HG03520 (cell line): Measurements from ENCODE around the gene MGAT5.
"Not testable (repeated sequence)": the region's sequence is repeated elsewhere in the genome, so short reads cannot be mapped to it uniquely, and the experiment has no call there.

ENCODE experiments used
- ATAC-seq: cut with Tn5 transposase; IDR thresholded peaks from one replicate; pipeline ENCODE4 v1.9.1; 2021; ENCODE audit warnings: mild to moderate bottlenecking, moderate library complexity; ENCODE audit not compliant: unreplicated experiment

Gene MGAT5

DNA sequence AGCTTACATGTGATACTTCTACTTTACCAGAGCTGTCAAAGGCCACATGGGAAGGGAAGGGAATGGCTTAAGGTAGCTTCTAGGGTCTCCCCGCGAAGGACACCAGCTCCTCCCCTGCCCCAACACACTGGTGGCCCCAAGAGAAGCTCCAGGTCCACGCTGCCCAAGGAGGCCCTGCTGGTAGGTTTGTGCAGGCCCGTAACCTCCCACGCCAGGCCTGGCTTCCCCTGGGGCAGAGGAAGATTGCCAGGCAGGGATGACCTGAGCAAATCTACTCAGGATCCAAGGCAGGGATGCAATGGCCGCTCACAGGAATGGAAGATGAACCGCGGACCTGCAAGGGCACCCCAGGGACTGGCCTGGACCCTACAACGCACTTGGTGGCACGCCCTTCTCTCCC is 205.1 kb downstream of the MGAT5 start:
- no peak for ATAC-seq

DNA sequence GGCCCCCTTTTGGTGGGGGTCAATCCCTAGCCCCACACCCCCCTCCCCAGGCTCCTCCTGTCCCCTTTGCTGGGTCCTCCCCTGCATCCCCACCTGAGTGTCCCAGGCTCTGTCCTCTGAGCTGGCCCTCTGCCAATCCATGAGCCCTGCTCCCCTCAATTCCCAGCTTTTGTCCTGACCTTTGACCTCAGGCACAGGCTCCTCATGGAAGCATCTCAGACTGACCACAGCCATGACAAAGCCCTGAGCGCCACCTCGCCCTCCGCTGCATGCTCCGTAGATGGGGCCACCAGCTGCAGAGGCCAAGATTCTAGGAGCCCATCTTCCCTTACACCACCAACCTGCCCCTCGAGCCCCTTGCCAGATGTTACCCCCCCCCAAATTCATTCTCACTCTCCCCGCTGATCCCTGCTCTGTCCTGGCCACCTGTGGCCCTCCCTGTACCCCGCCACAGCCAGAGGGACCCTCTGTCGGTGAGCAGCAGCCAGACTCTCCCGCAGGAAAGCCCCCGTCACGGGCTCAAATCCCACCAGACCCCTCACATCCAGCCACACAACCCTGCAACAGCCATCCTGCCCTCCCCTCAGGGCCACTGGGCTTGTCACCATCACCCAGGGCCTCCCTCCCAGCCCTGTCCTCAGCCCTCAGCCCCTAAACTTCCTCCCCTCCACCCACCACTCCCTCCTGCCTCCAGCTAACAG is 206.0 kb downstream of the MGAT5 start:
- no peak for ATAC-seq

DNA sequence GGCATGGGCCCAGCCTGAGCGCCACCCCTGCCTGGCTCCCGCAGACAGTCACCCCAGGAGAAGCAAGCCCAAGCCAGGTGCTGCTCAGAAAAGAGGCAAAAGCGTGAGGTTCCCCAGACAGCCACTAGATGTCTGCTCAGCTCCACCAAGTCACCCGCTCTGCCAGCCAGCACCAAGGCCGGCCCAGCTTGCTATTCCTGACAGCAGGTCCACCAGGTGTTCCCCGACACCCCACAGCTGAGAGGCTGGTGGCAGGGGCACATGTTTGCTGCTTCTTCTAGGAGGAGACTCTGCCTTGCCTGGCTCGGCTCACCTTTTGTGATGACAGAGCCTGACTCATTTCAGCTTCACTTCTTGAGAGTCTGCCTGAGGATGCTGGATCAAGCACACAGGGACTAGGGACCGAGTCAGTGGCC is 206.7 kb downstream of the MGAT5 start:
- peak; percentile 90 for ATAC-seq

DNA sequence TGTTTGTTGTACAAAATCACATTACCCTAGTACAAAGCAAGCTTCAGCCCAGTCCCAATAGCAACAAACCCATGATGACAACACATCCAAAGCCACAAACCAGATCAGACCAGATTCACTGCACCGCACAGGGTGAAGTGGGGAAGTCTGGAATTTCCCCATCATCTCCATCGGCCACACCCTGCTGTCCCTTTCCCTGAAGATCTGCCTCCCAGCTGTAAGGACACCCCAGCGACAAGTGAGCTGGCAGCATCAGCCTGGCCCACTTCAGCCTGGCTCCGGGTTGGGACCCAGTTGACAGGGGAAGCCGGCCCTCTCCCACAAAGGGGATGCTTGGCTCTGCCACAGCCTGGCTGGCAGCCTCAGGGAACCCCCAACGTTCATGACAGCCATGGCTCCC is 207.6 kb downstream of the MGAT5 start:
- no peak for ATAC-seq

DNA sequence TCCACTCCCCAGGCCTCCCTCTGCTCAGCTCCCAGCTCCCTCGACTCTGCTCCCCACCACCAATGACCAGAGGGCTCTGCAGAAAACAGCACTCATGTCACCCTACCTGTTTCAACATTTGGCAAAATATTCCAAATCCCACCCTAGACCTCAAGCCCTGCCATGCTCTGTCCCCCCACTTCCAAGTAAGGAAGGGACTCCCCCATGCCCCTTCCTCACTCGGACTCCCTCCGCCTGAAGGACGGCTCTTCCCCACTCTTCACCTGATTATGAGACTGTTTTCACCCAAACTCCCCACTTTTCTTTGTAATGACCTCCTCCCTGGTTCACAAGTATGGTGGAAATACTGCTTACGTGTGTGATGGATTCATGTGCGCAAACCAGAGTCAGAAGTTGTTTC is 208.4 kb downstream of the MGAT5 start:
- no peak for ATAC-seq

DNA sequence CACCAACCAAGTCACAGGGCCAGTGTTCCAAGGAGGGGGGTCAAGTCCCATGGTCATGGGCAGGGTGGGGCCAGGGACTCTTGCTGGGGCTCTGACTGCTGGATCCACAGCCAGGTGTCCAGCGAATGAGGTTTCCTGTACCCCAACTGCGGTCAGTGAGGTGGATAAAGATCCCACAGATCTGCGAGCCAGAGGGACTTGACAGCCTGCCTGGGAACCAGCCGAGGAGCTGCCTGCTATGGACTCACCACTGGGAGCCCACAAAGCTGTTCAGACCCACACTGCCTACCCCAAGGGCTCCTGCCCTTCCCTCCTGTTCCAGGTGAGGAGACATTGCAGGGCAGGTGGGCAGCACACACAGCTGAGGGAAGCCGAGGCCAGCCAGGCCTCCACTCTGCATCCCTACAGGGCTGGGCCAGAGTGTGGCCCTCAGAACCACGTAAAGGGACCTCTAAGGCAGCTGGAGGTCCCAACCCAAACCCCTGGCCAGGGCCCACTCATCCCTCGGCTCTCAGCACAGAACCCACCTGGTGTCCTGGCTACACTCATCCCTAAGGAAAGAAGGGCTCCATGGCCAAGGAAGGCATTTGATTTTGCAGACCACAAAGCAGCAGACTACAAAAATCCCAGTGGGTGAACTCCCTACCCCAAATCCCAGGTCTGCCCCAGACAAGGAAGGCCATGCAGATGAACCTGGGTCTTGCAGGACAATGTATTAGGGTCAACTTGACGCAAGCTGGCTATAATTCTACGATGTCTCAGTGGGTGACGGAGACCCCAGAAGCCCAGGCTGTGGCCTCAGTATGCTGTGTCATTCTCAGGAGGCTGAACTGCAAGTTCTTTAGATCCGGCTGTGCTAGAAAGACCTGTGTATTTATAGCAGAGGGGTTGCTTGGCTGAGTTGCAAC is 209.2 kb downstream of the MGAT5 start:
- ATAC-seq, result no peak

DNA sequence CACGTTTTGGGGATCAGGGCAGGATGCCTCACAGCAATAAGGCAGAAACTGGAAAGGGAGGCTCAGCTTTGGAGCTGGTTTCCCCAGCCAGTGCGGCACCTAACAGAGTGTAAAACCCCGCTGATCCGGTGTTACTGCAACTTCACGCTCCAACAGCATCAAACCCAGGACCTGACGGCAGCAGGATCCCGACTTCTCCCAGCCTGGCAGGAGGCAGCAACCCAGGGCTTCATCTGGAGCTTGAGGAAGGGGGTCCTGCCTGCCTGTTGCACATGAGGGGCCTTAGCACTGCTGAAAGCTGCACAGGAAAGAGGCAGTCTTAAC is 209.8 kb downstream of the MGAT5 start:
- ATAC-seq, result no peak

DNA sequence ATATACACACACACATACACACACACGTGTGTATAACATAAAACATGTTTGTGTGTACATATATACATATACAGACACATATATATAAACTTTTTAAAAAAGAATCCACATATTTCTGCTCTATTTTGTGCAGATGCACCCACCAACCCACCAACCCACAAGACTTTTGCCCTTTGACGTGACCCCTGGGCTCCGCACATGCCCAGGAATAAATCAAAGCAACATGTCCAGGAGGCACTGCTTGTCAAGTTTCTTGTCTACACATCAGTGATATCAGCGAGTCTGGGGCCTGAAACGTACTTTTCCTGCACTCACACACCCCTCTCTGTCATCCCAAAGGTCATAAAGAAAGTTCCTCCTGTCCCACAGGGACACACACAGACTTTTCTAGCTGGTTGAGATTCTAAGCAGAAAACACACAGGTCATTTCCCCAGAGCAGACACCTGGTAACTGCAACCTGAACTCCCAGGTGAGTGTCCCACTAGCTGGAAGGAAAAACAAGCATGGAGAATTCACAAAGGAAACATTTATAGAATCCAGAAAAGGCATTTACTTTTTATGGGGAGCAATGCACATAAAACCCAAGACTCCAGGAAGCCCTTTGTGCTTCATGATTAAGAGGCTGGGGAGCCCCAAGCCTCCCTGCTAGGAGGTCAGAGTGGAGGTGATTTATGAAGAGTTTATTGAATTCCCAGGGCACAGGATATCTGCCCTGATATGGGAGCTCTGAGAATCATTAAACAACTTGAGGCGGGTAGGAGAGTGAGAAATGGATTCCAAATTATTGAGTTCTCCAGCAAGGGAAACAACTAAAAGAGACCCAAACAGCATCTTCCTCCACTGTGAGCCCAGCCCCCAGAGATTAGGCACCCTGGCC is 211.6 kb downstream of the MGAT5 start:
- no peak for ATAC-seq

DNA sequence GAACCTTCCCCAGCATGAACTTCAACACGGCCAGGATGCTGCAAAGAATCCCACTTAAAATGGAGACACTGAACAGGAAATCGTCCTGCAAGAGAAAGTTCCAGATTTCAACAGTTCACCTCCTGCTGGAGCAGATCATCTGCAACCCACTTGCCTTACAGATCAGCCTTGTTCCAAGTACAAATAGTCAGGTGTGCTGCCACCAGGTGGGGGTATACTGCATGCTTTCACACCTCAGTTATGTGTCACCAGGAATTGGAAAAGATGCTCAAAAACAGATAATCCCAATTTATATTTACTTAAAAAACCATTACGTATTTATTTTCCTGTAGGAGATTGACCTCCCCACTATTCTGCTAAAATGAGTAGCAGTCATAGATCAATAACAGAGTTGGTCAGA is 212.3 kb downstream of the MGAT5 start:
- no peak for ATAC-seq

DNA sequence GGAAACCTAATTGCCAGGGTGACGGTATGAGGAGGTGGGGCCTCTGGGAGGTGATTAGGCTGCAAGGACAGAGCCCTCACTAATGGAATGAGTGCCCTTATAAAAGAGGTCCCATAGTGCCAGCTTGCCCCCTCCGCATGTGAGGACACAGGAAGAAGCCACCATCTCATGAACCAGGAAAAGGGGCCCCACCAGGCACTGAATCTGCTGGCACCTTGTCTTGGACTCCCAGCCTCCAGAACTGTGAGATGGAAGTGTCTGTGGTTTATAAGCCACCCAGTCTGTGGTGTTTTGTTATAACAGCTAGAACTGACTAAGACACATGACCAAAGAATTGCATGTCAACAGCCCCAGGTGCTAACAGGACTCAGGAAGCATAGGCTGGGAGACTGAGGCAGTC is 214.3 kb downstream of the MGAT5 start:
- ATAC-seq, result no peak

DNA sequence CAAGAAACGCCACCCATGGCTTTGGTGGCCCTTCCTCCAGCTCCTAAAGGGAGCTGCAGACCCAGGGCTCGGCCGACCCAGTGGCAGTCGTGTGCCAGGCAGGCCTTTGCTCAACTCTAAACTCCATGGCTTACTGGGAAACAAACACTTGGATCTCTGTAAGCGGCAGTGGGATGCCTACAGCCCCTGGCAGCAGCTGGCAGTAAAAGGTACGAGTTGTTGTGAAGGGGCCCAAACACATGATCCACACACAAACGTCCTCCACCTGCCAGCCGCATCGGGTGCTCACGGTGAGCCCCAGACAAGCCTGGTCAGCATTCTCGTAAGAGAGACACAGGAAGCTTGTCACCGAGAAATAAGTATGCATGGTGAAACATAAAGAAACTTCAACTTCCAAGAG is 214.9 kb downstream of the MGAT5 start:
- no peak for ATAC-seq

DNA sequence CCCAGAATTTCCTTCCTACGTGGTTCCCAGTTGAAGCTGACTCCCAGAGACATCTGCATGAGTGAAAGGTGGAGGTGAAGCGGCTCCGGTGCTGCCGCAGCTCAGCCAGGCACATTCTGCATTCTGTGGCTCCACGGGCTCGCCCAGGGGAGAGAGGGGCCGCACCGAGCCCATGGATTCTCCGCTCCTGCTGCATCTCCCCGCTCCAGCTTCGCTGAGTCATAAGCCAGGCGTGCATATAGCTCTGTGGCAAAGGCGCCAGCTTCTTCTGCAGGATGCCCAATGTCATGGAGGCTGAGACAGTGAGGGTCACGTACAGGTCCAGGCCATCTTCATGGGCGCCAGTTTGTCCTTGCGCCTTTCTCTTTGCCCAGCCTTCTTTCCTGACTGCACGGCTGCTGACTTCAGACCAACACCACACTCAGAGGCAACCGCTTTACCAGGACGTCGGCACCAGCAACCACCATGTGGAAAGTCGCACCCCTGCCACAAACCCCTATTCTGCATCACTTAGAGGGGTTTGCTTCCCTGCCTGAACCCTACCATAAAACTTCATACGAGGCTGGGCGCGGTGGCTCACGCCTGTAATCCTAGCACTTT is 215.7 kb downstream of the MGAT5 start:
- ATAC-seq, result no peak

DNA sequence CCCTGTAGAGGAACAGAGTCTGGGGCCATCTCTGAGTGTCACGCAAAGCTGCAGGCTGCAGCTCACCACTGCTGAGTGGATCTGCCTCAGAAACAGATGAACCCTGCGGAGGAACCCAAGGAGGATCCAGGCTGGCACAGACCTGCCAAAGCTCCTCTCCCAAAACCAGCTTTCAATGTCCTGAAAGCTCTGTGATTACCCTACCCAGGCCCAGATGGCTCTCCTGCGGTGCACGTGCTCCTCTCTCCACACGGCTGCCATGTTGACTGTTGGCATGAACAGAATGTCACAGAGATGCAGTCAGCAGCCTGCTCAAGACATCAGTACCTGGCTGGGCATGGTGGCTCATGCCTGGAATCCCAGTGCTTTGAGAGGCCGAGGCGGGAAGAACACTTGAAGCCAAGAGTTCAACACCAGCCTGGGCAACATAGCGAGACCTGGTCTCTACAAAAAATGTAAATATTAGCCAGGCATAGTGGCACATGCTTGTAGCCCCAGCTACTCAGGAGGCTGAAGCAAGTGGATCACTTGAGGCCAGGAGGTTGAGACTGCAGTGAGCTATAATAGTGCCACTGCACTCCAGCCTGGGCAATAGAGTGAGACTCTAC is 216.8 kb downstream of the MGAT5 start:
- no peak for ATAC-seq

DNA sequence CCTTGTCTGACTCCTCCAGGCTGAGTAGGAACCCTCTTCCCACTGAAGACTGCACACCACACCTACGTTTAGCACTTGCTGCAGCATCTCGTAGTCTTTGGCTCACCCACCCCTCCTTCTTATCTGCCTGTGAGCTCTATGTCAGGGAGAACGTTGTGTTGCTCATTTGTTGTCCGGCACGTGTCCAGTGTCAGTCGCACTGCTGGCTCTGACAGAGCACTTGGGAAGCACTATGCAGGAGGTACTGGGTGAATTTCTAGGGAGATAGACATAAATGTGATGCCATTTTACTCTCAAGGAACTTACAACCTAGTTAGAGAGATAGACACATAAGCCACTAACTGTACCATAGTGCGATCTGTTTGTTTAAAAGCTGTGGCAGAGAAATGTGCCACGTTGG is 223.1 kb downstream of the MGAT5 start:
- ATAC-seq, result not testable (repeated sequence)

DNA sequence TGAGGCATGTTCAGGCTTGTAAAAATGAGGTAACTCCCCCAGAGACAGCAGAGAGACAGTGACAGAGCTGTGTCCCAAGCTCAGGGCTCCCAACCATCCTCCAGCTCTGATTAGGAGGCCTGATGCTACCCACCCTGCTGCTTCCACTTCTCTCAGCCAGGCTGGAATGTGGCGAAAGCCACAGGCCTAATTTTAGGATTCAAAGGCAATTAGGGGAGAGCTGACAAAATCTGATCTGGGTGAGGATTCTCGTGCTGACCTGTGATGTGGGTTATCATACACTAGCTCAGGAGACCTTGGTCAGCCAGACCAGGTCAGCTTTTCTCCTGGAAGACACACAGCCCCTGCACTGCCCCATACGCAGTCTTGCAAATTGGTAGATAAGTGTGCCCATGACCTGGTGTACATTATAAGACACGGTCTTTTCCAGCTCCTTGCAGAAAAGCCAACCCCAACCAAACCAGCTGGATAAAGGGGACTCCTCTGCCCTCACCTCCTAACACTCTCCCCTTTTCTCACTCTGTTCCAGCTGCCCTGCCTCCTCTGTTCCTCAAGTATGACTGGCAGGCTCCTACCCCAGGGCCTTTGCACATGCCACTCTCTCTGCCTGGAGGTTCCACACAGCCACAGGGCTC is 225.9 kb downstream of the MGAT5 start:
- no peak for ATAC-seq

DNA sequence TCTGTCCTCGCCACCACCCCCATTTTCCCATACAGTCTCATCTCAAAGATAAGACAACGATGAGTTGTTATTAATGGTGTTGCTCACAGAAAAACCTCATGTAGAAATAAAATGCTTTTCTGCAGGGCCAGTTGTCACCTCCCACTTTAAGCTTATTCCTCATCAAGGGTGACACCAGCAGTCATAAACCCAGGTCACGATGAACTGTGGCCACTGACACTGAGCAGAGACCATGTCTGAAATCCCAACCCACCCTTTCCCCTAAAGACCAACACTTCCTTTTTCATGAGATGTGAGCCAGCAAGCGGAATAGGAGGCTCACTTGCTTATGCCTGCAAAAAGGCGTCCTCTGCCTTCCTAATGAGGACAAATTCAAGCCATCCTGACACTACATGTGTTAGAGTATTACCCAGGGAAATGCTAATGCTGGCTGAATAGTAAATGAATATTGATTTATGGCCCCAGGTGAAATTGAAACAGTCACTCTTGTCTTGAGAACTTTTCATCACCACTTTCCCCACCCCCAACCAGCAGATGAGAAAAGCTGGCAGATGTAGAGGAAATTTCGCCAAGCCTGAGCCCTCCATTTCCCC is 228.4 kb downstream of the MGAT5 start:
- no peak for ATAC-seq

DNA sequence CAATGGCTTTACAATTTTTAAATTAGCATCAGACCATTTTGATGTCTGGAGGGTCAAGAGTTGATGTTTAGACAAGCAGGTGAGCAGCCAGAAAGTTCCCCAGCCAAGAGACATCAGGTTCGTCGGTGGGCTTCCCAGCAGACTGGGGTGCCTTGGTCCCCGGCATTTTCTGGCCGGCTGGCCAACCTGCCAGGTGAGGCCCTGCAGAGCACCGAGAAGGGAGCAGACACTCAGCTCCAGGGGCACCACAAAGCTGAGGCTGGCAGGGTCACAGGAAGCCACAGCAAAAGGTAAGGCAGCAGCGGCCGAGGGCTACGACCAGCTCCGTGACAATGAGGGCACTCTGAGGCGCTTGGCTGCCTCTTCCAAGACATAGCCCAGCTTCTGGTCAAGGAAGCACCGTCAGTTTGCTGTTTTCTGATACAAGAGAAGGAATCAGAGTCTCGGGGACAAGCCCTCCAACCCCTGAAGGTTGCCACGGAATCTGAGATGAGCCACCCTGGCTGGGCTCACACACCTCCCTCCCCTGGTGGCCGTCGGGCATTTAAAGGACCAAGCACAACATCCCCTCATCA is 229.0 kb downstream of the MGAT5 start:
- ATAC-seq, result no peak

DNA sequence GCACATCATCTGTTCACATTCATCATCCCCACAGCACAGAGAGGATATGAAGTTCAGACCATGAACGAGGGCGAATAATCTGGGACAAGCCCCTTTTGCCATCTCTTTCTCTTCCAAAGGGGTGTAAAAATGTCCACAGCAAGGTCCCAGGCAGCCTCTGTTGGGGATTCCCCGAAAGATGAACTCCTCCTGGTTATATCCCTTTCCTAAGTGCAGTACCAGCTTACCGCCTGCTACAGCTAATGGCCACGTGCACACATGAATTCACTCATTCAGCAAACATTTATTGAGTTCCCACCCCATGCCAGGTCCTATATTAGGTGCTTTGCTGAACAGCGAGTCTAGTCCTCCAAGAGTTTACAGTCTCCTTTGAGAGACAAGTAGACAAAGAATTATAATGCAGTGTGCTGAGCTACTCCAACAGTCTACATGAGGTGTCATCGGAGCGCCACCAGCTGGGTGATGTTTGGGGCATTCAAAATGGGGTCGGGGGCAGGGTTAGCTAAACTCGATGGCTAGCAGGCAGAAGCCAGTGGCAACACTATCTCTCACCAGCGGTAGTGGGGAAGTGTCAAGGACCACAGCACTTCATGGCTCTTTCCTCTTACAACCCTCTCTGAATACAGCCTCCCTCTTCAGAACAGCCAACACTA is 236.0 kb downstream of the MGAT5 start:
- ATAC-seq, result no peak

DNA sequence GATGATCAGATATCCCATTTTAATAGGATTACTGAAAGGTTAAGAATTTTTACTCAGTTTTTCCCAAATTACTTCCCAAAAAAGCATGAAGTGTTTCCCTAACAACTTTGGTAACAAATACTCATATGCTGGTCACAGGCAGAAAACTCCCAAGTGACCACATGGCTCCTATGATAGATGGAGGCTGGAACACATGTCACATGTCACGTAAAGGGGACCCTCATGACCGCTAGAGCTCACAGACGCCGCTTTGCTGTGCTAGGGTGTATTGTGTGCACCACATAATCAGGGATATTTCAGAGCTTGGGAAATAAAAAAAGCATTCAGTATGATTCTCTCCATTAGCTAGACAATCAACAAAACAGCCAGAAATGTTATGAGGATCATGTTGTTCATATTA is 236.7 kb downstream of the MGAT5 start:
- ATAC-seq, result no peak
